ENCODE data around the gene RASGRP3.

RASGRP3 gene

GRCh38 chr2:33595385-33595784, 118.9 kb downstream of the RASGRP3 start:
- no peak overlapping the region for H3K14ac ChIP-seq (ENCODE audit: low read length in 2 of 2)
- peaks cover 8 to 48% of the 10 kb centered on the region in 2 experiments for H3K36me3 ChIP-seq (ENCODE audit: control insufficient read depth in 1 of 2, insufficient read depth in 2 of 2, low read depth in 1 of 2, low read length in 2 of 2)
- H4K8ac ChIP-seq (ENCODE audit: low read length), result no peak overlapping the region
- H3K4me1 ChIP-seq (ENCODE audit: control insufficient read depth, insufficient read depth, low read depth, low read length), result peaks cover 1% of the 10 kb centered on the region
- no peak overlapping the region for H2AK5ac ChIP-seq (ENCODE audit: low read length, severe bottlenecking)
- no peak overlapping the region for H2BK120ac ChIP-seq (ENCODE audit: low read depth, low read length)
- H3K4me2 ChIP-seq (ENCODE audit: low read length, poor library complexity, severe bottlenecking), result no peak overlapping the region
- no peak overlapping the region for H2BK5ac ChIP-seq (ENCODE audit: low read depth, low read length, poor library complexity, severe bottlenecking)
- no peaks in the 10 kb centered on the region for H3K27me3 ChIP-seq (ENCODE audit: control insufficient read depth in 1 of 2, insufficient read depth in 1 of 2, low read length in 2 of 2)
- no peak overlapping the region for H3K18ac ChIP-seq (ENCODE audit: low read depth in 1 of 2, low read length in 2 of 2)
- H3K9ac ChIP-seq (ENCODE audit: low read length), result no peak overlapping the region
- WGBS, result 77% methylated on average over 2 of the region's 3 CpGs
- no peak overlapping the region for H2AFZ ChIP-seq (ENCODE audit: low read depth, low read length)
- no peak overlapping the region for H2BK12ac ChIP-seq (ENCODE audit: low read length in 2 of 2)
- no peaks in the 10 kb centered on the region for H3K9me3 ChIP-seq (ENCODE audit: control insufficient read depth, low read length)
- H2BK15ac ChIP-seq (ENCODE audit: low read depth, poor library complexity, severe bottlenecking), result no peak overlapping the region
- DNase-seq, result no peak
- H4K91ac ChIP-seq (ENCODE audit: low read length), result no peak overlapping the region
- no peak overlapping the region for H3K4me3 ChIP-seq (ENCODE audit: insufficient read depth in 1 of 2, low read depth in 1 of 2, low read length in 2 of 2)
- H3K27ac ChIP-seq (ENCODE audit: low read length, poor library complexity, severe bottlenecking), result no peak overlapping the region
- no peak overlapping the region for H3K23ac ChIP-seq (ENCODE audit: low read length in 2 of 2)
- H3K79me1 ChIP-seq (replicated peaks; ENCODE audit: low read length, poor library complexity, severe bottlenecking), result peaks cover 10% of the 10 kb centered on the region
- no peak overlapping the region for H3K4ac ChIP-seq (ENCODE audit: low read depth in 1 of 2, low read length in 2 of 2)

GRCh38 chr2:33597026-33597425, 120.6 kb downstream of the RASGRP3 start:
- Histone ChIP-seq H3K9me3 (ENCODE audit: control insufficient read depth, low read length) (no peaks in the 10 kb centered on the region), H4K91ac (ENCODE audit: low read length) (no peak overlapping the region), H3K4me1 (ENCODE audit: control insufficient read depth, insufficient read depth, low read depth, low read length) (peaks cover 1% of the 10 kb centered on the region), H3K4me3 (ENCODE audit: insufficient read depth in 1 of 2, low read depth in 1 of 2, low read length in 2 of 2) (peak overlapping the region in 1 of 2 experiments; percentile 89), H2BK12ac (ENCODE audit: low read length in 2 of 2) (no peak overlapping the region), H3K27ac (ENCODE audit: low read length, poor library complexity, severe bottlenecking) (no peak overlapping the region), H3K9ac (ENCODE audit: low read length) (peak overlapping the region; percentile 96), H3K4me2 (ENCODE audit: low read length, poor library complexity, severe bottlenecking) (no peak overlapping the region), H2BK5ac (ENCODE audit: low read depth, low read length, poor library complexity, severe bottlenecking) (no peak overlapping the region), H2BK15ac (ENCODE audit: low read depth, poor library complexity, severe bottlenecking) (no peak overlapping the region), H3K4ac (ENCODE audit: low read depth in 1 of 2, low read length in 2 of 2) (no peak overlapping the region), H3K79me1 (replicated peaks; ENCODE audit: low read length, poor library complexity, severe bottlenecking) (peaks cover 10% of the 10 kb centered on the region), H3K27me3 (ENCODE audit: control insufficient read depth in 1 of 2, insufficient read depth in 1 of 2, low read length in 2 of 2) (no peaks in the 10 kb centered on the region), H4K8ac (ENCODE audit: low read length) (no peak overlapping the region), H3K36me3 (ENCODE audit: control insufficient read depth in 1 of 2, insufficient read depth in 2 of 2, low read depth in 1 of 2, low read length in 2 of 2) (peaks cover 8 to 32% of the 10 kb centered on the region in 2 experiments), H3K23ac (ENCODE audit: low read length in 2 of 2) (no peak overlapping the region), H3K14ac (ENCODE audit: low read length in 2 of 2) (no peak overlapping the region), H3K18ac (ENCODE audit: low read depth in 1 of 2, low read length in 2 of 2) (no peak overlapping the region), H2AK5ac (ENCODE audit: low read length, severe bottlenecking) (no peak overlapping the region), H2AFZ (ENCODE audit: low read depth, low read length) (no peak overlapping the region), H2BK120ac (ENCODE audit: low read depth, low read length) (no peak overlapping the region)
- 100% methylated on average over 2 of the region's 3 CpGs for WGBS
- no peak for DNase-seq

- H2BK15ac ChIP-seq (ENCODE audit: low read depth, poor library complexity, severe bottlenecking), result no peak overlapping the region
- peak overlapping the region; percentile 27 for H2BK120ac ChIP-seq (ENCODE audit: low read depth, low read length)
- peak overlapping the region; percentile 79 for H2AFZ ChIP-seq (ENCODE audit: low read depth, low read length)
- peak overlapping the region; percentile 90 for H2BK5ac ChIP-seq (ENCODE audit: low read depth, low read length, poor library complexity, severe bottlenecking)
- H2AK5ac ChIP-seq (ENCODE audit: low read length, severe bottlenecking), result peak overlapping the region; percentile 68
- H3K14ac ChIP-seq (ENCODE audit: low read length in 2 of 2), result peak overlapping the region in 1 of 2 experiments; percentile 98
- peak overlapping the region; percentile 82 for H4K91ac ChIP-seq (ENCODE audit: low read length)
- H3K23ac ChIP-seq (ENCODE audit: low read length in 2 of 2), result peak overlapping the region in 1 of 2 experiments; percentile 75
- peak; percentile 76 for DNase-seq
- peak overlapping the region in 1 of 2 experiments; percentile 74 for H2BK12ac ChIP-seq (ENCODE audit: low read length in 2 of 2)
- peaks cover 5% of the 10 kb centered on the region for H3K79me1 ChIP-seq (replicated peaks; ENCODE audit: low read length, poor library complexity, severe bottlenecking)
- no peaks in the 10 kb centered on the region for H3K27me3 ChIP-seq (ENCODE audit: control insufficient read depth in 1 of 2, insufficient read depth in 1 of 2, low read length in 2 of 2)
- peak overlapping the region; percentile 40 to 98 for H3K18ac ChIP-seq (ENCODE audit: low read depth in 1 of 2, low read length in 2 of 2)
- H3K9ac ChIP-seq (ENCODE audit: low read length), result peak overlapping the region; percentile 96
- under 1% methylated on average over 16 of the region's 23 CpGs for WGBS
- peaks cover 1% of the 10 kb centered on the region for H3K4me1 ChIP-seq (ENCODE audit: control insufficient read depth, insufficient read depth, low read depth, low read length)
- H3K4ac ChIP-seq (ENCODE audit: low read depth in 1 of 2, low read length in 2 of 2), result peak overlapping the region; percentile 73 to 94
- H3K36me3 ChIP-seq (ENCODE audit: control insufficient read depth in 1 of 2, insufficient read depth in 2 of 2, low read depth in 1 of 2, low read length in 2 of 2), result peaks cover 2 to 16% of the 10 kb centered on the region in 2 experiments
- H3K4me3 ChIP-seq (ENCODE audit: insufficient read depth in 1 of 2, low read depth in 1 of 2, low read length in 2 of 2), result peak overlapping the region; percentile 87 to 89
- no peaks in the 10 kb centered on the region for H3K9me3 ChIP-seq (ENCODE audit: control insufficient read depth, low read length)
- peak overlapping the region; percentile 93 for H3K27ac ChIP-seq (ENCODE audit: low read length, poor library complexity, severe bottlenecking)
- H3K4me2 ChIP-seq (ENCODE audit: low read length, poor library complexity, severe bottlenecking), result peak overlapping the region; percentile 55
- H4K8ac ChIP-seq (ENCODE audit: low read length), result peak overlapping the region; percentile 73
These were observed 122.2 kb downstream of the RASGRP3 start for GRCh38 chr2:33598561-33599174.

- Histone ChIP-seq H3K4me3 (ENCODE audit: insufficient read depth in 1 of 2, low read depth in 1 of 2, low read length in 2 of 2) (peak within 1 kb of the TSS; percentile 87 to 89), H2AK5ac (ENCODE audit: low read length, severe bottlenecking) (peak within 1 kb of the TSS; percentile 68), H4K8ac (ENCODE audit: low read length) (peak within 1 kb of the TSS; percentile 93), H3K9me3 (ENCODE audit: control insufficient read depth, low read length) (no peaks in the 10 kb centered on the region), H3K23ac (ENCODE audit: low read length in 2 of 2) (peak within 1 kb of the TSS in 1 of 2 experiments; percentile 75), H3K27me3 (ENCODE audit: control insufficient read depth in 1 of 2, insufficient read depth in 1 of 2, low read length in 2 of 2) (no peaks in the 10 kb centered on the region), H3K4me2 (ENCODE audit: low read length, poor library complexity, severe bottlenecking) (peak within 1 kb of the TSS; percentile 83), H2AFZ (ENCODE audit: low read depth, low read length) (peak within 1 kb of the TSS; percentile 79), H3K36me3 (ENCODE audit: control insufficient read depth in 1 of 2, insufficient read depth in 2 of 2, low read depth in 1 of 2, low read length in 2 of 2) (peaks cover 0 to 9% of the 10 kb centered on the region in 2 experiments), H2BK12ac (ENCODE audit: low read length in 2 of 2) (peak within 1 kb of the TSS in 1 of 2 experiments; percentile 74), H3K79me1 (replicated peaks; ENCODE audit: low read length, poor library complexity, severe bottlenecking) (peaks cover 2% of the 10 kb centered on the region), H3K27ac (ENCODE audit: low read length, poor library complexity, severe bottlenecking) (peak within 1 kb of the TSS; percentile 93), H4K91ac (ENCODE audit: low read length) (peak within 1 kb of the TSS; percentile 96), H3K9ac (ENCODE audit: low read length) (peak within 1 kb of the TSS; percentile 96), H2BK120ac (ENCODE audit: low read depth, low read length) (peak within 1 kb of the TSS; percentile 27), H2BK5ac (ENCODE audit: low read depth, low read length, poor library complexity, severe bottlenecking) (peak within 1 kb of the TSS; percentile 90), H3K4ac (ENCODE audit: low read depth in 1 of 2, low read length in 2 of 2) (peak within 1 kb of the TSS; percentile 73 to 94), H2BK15ac (ENCODE audit: low read depth, poor library complexity, severe bottlenecking) (no peak within 1 kb of the TSS), H3K4me1 (ENCODE audit: control insufficient read depth, insufficient read depth, low read depth, low read length) (peaks cover 1% of the 10 kb centered on the region), H3K18ac (ENCODE audit: low read depth in 1 of 2, low read length in 2 of 2) (peak within 1 kb of the TSS; percentile 82 to 98), H3K14ac (ENCODE audit: low read length in 2 of 2) (peak within 1 kb of the TSS in 1 of 2 experiments; percentile 98)
- DNase-seq, result peak; percentile 99
- WGBS, result under 1% methylated on average over 54 of the region's 56 CpGs
These were observed 122.9 kb downstream of the RASGRP3 start, which contains the start of gene FAM98A for GRCh38 chr2:33599175-33599942. TSS of gene FAM98A (minus strand) at chr2:33599299. CDS start at chr2:33599221, 78 bp downstream.
